Astrocyte of the cerebellum (primary cell): ENCODE data around the gene ZFP62.

Experiments used
- DNase-seq: peaks from one replicate; pipeline ENCODE4 v3.0.0-alpha.2; 2011; ENCODE audit warnings: low read depth
- H3K4me3 ChIP-seq: 2 replicates; pipeline ENCODE4 v1.5.1; 2011; ENCODE audit warnings: mild to moderate bottlenecking, low read depth, low read length, moderate library complexity
- in situ Hi-C: cut with HindIII; loops from 2 replicates; pipeline ENCODE4 v1.10.0; 2017; ENCODE audit warnings: low sequenced_read_pairs
- TF ChIP-seq, protein P1 (sequence below): IDR thresholded peaks from 2 replicates; pipeline ENCODE4 v1.5.1; 2012; ENCODE audit warnings: low read length, low read depth, moderate library complexity, mild to moderate bottlenecking; ENCODE audit errors: missing control alignments

The ZFP62 gene

DNA sequence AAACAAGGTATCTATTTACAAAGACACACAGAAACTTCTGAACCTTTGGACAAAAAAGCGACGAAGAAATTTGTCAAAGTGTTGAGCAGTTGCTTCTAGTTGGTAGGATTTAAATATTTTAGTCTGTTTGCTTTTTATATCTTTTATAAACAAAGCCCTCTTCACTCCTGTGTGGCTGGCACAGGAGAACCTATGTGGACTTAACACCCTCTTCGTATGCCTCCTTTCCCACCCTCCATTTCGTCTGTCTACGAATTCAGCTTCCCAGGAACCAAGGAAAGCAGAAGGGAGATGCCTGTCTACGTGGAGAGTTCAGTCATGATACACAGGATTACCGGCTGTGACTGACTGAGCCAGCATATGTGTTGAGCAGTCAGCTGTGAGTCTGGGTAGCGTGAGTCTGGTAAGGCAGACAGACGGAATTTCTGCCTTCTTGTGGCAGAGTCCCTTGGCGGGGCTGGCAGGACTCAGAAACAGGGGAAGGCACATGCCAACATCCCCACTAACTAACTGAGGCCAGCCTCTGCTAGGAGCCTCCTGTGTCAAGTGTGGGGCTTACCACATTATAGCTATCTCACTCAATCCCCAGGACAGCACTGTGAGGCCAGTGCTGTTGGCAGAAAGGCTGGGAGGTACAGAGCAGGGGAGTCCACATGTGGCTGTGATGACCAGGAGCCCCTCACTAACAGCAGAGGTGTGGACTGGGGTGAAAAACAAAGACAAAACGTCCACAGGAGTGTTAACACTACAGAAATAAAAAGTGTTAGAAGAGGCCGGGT is 13.9 kb upstream of the ZFP62 start:
- H3K4me3 ChIP-seq = no peak overlapping the region
- no peak for DNase-seq
- in situ Hi-C loops = no loop called here
- TF ChIP-seq, protein P1, sequence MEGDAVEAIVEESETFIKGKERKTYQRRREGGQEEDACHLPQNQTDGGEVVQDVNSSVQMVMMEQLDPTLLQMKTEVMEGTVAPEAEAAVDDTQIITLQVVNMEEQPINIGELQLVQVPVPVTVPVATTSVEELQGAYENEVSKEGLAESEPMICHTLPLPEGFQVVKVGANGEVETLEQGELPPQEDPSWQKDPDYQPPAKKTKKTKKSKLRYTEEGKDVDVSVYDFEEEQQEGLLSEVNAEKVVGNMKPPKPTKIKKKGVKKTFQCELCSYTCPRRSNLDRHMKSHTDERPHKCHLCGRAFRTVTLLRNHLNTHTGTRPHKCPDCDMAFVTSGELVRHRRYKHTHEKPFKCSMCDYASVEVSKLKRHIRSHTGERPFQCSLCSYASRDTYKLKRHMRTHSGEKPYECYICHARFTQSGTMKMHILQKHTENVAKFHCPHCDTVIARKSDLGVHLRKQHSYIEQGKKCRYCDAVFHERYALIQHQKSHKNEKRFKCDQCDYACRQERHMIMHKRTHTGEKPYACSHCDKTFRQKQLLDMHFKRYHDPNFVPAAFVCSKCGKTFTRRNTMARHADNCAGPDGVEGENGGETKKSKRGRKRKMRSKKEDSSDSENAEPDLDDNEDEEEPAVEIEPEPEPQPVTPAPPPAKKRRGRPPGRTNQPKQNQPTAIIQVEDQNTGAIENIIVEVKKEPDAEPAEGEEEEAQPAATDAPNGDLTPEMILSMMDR = no peak

DNA sequence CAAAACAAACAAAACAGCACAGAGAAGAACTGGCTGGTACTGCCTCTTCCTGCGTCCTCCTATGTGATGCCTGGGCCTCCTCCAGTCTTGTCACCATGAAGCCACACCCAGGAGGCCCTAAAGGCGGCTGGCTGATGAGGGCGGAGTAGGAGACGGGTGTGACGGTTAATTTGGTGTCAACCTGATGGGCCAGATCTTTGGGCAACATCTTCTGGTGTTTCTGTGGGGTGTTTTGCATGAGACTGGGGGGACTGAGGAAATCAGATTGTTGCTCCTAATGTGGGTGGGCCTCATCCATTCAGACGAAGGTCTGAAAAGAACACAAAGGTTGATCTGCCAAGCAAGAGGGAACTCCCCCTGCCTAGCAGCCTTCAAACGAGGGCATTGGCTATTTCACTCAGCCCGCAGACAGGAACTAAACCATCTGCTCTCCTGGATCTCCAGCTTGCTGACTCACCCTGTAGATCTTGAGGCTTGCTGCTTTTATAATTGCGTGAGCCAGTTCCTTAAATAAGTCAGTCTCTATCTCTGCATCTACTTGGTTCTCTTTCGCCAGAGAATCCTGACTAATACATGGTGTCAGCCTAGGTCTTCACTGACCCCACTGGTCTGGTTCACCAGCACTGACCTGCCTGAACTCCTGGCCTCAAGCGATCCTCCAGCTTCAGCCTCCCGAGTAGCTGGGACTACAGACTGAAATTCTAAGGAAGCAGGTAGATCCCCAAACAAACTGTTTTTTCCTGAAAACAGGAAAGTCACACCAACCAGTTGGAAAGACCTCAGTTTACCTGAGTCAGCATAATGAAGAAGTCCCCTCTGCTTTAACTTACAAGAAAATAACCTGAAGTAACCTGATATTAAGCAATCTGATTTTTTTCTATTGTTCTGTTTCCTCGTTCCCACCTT is 12.8 kb upstream of the ZFP62 start:
- in situ Hi-C loops = no loop called here
- no peak for DNase-seq
- H3K4me3 ChIP-seq = no peak overlapping the region
- TF ChIP-seq, protein P1 = no peak

DNA sequence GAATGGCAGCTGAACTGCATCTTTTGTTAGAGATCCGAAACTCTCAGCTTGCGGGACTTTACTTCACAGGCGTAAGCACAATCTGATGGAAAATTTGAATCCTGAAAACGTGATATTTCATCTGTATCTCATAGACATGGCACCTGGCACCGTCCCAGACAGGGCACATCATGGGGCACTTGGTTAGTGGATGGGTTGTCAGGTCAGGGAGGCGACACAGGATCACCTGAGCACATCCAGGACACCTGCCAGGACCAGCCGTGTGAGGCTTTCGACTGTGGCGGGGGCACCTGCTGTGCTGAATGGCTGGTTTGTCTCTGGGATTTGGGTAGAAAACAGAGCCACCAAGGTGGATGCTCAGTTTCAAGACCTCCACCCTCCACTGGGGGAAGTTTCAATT is 11.3 kb upstream of the ZFP62 start:
- in situ Hi-C loops = no loop called here
- no peak for DNase-seq
- TF ChIP-seq, protein P1 = no peak
- H3K4me3 ChIP-seq = no peak overlapping the region

DNA sequence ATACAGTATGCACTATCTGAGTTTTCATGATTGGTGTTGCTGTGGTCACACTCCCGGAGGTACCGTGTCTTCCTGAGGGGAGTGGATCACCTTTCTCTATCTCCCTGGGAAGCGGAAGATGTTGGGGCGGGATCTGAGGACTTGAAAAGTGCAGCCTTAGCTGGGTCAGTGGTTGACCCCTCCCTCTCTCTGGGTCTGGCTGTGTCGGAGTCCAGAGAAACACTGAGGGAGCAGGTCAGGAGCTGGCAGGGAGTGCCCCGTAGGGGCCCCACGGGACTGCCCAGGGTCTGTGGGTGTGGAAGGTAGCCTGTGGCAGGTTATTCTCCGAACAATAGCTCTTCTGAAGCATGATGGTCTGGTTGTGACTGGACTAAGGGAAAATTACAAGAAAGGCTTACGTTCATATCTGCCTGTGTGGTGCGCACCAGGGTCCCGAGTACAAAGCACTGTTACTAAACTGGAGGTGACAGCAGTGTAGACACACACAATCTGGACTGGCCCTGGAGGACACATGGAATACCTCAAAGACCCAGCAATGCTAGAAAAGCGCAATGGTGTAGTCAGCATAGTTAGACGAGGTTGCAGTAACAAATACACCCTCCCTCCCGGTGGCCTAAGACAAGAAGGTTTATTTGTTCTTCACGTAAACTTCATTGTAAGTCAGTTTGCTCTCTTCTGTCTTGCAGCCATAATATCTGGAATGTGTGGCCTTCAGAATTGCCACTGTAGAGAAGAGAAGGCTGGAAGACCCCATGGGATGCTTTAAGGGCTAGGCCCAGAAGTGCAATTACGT is 9.4 kb upstream of the ZFP62 start:
- in situ Hi-C loops = no loop called here
- TF ChIP-seq, protein P1 = no peak
- DNase-seq = no peak
- H3K4me3 ChIP-seq = no peak overlapping the region

DNA sequence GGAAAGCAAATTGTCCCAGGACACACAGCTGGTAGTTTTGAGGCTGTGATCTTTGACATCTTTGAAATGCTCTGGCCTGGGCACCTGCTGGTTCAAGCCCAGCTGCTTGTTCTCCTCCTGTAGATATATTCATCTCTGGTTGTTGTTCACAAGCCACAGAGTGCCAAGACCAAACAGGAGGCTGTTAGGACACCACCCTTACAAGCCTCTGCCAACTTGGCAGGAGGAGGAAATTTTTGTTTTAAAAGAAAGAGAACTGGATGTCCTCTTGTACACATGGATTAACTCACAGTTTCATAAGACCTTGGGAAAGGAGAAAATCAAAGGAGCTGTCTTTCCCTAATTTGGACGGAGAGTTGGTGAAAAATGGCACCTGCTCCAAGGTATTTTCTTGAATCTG is 8.5 kb upstream of the ZFP62 start:
- in situ Hi-C loops = no loop called here
- TF ChIP-seq, protein P1 = no peak
- DNase-seq = no peak
- H3K4me3 ChIP-seq = no peak overlapping the region

DNA sequence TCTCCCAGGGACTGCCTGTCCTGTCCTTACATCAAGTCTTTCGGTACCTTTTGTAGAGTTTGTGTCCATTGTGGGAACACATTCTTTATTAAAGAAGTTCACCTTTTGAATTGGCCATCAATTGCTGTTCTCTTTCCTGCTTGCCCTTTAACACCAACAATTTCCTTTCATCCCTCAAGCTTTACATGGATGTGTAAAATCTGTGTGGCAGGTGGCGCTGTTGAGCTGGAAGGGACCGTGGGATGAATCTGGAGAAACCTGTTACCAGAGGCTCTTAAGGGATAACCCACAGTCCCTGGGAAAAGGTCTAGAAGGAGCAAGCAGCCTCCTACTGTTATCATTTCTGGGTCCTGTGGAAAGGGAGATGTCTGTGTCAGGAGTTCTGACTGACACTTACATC is 7.9 kb upstream of the ZFP62 start:
- peak; percentile 39 for DNase-seq
- TF ChIP-seq, protein P1 = peak; percentile 89
- in situ Hi-C loops = no loop called here
- no peak overlapping the region for H3K4me3 ChIP-seq
